Activated CD8-positive, alpha-beta memory T cell treated with anti-CD3 and anti-CD28 coated beads, Interleukin-2, amount 50 U/mL, for 1 hour (primary cell): Measurements from ENCODE around the gene ALG11.
"Not testable (repeated sequence)": the region's sequence is repeated elsewhere in the genome, so short reads cannot be mapped to it uniquely, and the experiment has no call there.

Experiments
- DNase-seq: peaks from one replicate; pipeline ENCODE4 v3.0.0-alpha.2; 2020; ENCODE audit errors: extremely low read depth

ALG11 gene

GRCh38 chr13:52029569-52029968, 17.4 kb downstream of the ALG11 start:
- no peak for DNase-seq

- DNase-seq: not testable (repeated sequence)
Observed at GRCh38 chr13:52030401-52030800, 18.2 kb downstream of the ALG11 start.

GRCh38 chr13:52033039-52033438, 20.8 kb downstream of the ALG11 start:
- no peak for DNase-seq

GRCh38 chr13:52034616-52035226, 22.5 kb downstream of the ALG11 start:
- no peak for DNase-seq

GRCh38 chr13:52036037-52036436, 23.8 kb downstream of the ALG11 start:
- no peak for DNase-seq

GRCh38 chr13:52043675-52044074, 31.5 kb downstream of the ALG11 start:
- no peak for DNase-seq

GRCh38 chr13:52047463-52047862, 35.3 kb downstream of the ALG11 start:
- no peak for DNase-seq

- no peak for DNase-seq
Observed at GRCh38 chr13:52048516-52048915, 36.3 kb downstream of the ALG11 start.

- DNase-seq: no peak
Observed at GRCh38 chr13:52051400-52051799, 39.2 kb downstream of the ALG11 start.

- DNase-seq: no peak
Observed at GRCh38 chr13:52053460-52053859, 41.3 kb downstream of the ALG11 start.

GRCh38 chr13:52061064-52061463, 48.9 kb downstream of the ALG11 start:
- not testable (repeated sequence) for DNase-seq

GRCh38 chr13:52061587-52061986, 49.4 kb downstream of the ALG11 start:
- DNase-seq: no peak

GRCh38 chr13:52067237-52067636, 55.0 kb downstream of the ALG11 start:
- DNase-seq: no peak

- no peak for DNase-seq
Observed at GRCh38 chr13:52070929-52071523, 58.8 kb downstream of the ALG11 start.
